ENCODE data around the gene GNAI3. TPM values are rescaled to one million over a fixed set of nuclear protein-coding genes. Genes with fewer than 3 reads are reported as not detected.
A peak's percentile ranks its signal among the peaks of the same experiment; 100 is the strongest.

The GNAI3 gene
- total and polyA plus RNA-seq, 2 of the 13 experiments (the other 11 are each of a cell fraction or from before 2014, with no cell fraction given), result 4.3 to 9.0 TPM

GRCh38 chr1:109655615-109656519 is 107.5 kb downstream of the GNAI3 start, which contains the start of gene GSTM4 (continued):
- no peak for TF ChIP-seq KIAA2018 (CRISPR knock-in tag; IDR thresholded peaks at IDR 0.05; ENCODE audit: borderline replicate concordance)
- TF ChIP-seq AKNA (CRISPR knock-in tag; IDR thresholded peaks at IDR 0.05; ENCODE audit: borderline replicate concordance), result no peak
- TF ChIP-seq CENPBD1 (CRISPR knock-in tag; IDR thresholded peaks at IDR 0.05; ENCODE audit: borderline replicate concordance, low read depth), result no peak; the same call in 1 of the 2 replicates
- TF ChIP-seq IKZF4 (CRISPR knock-in tag; IDR thresholded peaks at IDR 0.05; ENCODE audit: borderline replicate concordance, low read depth, not compliant biosample characterization), result peak; percentile 85
- TF ChIP-seq ZMYM2 (CRISPR knock-in tag; IDR thresholded peaks at IDR 0.05), result no peak
- no peak for TF ChIP-seq ZNF841 (CRISPR knock-in tag; IDR thresholded peaks at IDR 0.05; ENCODE audit: borderline replicate concordance)
- peak; percentile 60; the same call in 1 of the 2 replicates for TF ChIP-seq DMAP1 (CRISPR knock-in tag; IDR thresholded peaks at IDR 0.05)
- no peak for TF ChIP-seq ZNF75D (CRISPR knock-in tag; IDR thresholded peaks at IDR 0.05; ENCODE audit: borderline replicate concordance)
- peak; percentile 88 for TF ChIP-seq ESRRA (CRISPR knock-in tag; IDR thresholded peaks at IDR 0.05; ENCODE audit: low read depth)
- no peak for TF ChIP-seq ARID3A (IDR thresholded peaks at IDR 0.05; ENCODE audit: low read depth, low read length)
- TF ChIP-seq ZFP1 (CRISPR knock-in tag; IDR thresholded peaks at IDR 0.05), result no peak
- no peak for TF ChIP-seq GLI4 (CRISPR knock-in tag; IDR thresholded peaks at IDR 0.05; ENCODE audit: borderline replicate concordance)
